Left ventricle myocardium inferior (tissue), 1 donor: Measurements from ENCODE around the gene WDR49. TPM values are rescaled to one million over a fixed set of nuclear protein-coding genes. Genes with fewer than 3 reads are reported as not detected.

Experiments used
- DNase-seq: peaks from one replicate; pipeline ENCODE4 v3.0.0-alpha.2; 2020
- H3K27ac ChIP-seq: fragments of 200-600 bp; replicated peaks from 2 replicates; pipeline ENCODE4 v1.8.0; 2021
- H3K27me3 ChIP-seq: fragments of 200-600 bp; 2 replicates; pipeline ENCODE4 v1.8.0; 2021; ENCODE audit warnings: low read depth
- H3K36me3 ChIP-seq: fragments of 200-600 bp; 2 replicates; pipeline ENCODE4 v1.8.0; 2021
- H3K4me1 ChIP-seq: fragments of 200-600 bp; 2 replicates; pipeline ENCODE4 v1.8.0; 2021
- H3K4me3 ChIP-seq: fragments of 200-600 bp; 2 replicates; pipeline ENCODE4 v1.8.0; 2021; ENCODE audit warnings: mild to moderate bottlenecking, moderate library complexity
- H3K9me3 ChIP-seq: fragments of 200-600 bp; replicated peaks from 2 replicates; pipeline ENCODE4 v1.8.0; 2021
- intact Hi-C: fragments of 100-400 bp; cut with micrococcal nuclease; formaldehyde crosslinking; loops from one replicate; pipeline ENCODE4 v1.11.0; 2022
- total RNA-seq: library from RNA; stranded (reverse); fragmentation: NEBNext Ultra II Directional; extraction: Animal tissue kit (Norgen Biotek cat#: 25700); gene quantifications from one replicate; pipeline ENCODE4 v1.2.1, GENCODE V29; 2021
- TF ChIP-seq, protein P1 (sequence below): fragments of 200-600 bp; IDR thresholded peaks from 2 replicates; pipeline ENCODE4 v1.8.0; 2021; ENCODE audit warnings: antibody characterized with exemption, mild to moderate bottlenecking, borderline replicate concordance
- donor health status: DM: no; HTN: yes; CAD: no; lungs with severe emphysema.

The WDR49 gene
- total RNA-seq, 1 donor from 2014 or later, result 3.7 TPM

DNA sequence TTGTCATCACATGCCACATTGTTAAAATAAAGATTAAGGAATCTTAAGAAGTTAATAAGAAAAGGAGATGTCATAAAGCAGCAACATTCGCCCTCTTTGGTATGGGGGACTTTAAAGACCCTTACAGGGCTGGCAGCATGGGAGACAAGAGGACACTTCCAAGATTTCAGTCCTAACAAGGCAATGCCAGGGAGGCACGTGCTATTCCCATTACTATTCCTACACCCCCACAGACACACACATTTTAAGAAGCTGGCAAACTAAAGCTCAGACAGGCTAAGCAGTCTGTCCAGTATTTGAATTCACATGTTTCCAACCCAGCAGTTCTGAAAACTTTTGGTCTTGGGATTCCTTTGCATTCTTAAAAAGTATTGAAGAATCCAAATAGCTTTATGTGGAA is 80.8 kb downstream of the WDR49 start:
- Histone ChIP-seq H3K9me3 (no peaks in the 10 kb centered on the region), H3K27me3 (no peaks in the 10 kb centered on the region), H3K36me3 (no peaks in the 10 kb centered on the region), H3K4me1 (no peaks in the 10 kb centered on the region), H3K4me3 (no peak overlapping the region), H3K27ac (no peak overlapping the region)
- intact Hi-C loops, result no loop called here
- no peak for DNase-seq
- TF ChIP-seq, protein P1, sequence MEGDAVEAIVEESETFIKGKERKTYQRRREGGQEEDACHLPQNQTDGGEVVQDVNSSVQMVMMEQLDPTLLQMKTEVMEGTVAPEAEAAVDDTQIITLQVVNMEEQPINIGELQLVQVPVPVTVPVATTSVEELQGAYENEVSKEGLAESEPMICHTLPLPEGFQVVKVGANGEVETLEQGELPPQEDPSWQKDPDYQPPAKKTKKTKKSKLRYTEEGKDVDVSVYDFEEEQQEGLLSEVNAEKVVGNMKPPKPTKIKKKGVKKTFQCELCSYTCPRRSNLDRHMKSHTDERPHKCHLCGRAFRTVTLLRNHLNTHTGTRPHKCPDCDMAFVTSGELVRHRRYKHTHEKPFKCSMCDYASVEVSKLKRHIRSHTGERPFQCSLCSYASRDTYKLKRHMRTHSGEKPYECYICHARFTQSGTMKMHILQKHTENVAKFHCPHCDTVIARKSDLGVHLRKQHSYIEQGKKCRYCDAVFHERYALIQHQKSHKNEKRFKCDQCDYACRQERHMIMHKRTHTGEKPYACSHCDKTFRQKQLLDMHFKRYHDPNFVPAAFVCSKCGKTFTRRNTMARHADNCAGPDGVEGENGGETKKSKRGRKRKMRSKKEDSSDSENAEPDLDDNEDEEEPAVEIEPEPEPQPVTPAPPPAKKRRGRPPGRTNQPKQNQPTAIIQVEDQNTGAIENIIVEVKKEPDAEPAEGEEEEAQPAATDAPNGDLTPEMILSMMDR, result no peak

DNA sequence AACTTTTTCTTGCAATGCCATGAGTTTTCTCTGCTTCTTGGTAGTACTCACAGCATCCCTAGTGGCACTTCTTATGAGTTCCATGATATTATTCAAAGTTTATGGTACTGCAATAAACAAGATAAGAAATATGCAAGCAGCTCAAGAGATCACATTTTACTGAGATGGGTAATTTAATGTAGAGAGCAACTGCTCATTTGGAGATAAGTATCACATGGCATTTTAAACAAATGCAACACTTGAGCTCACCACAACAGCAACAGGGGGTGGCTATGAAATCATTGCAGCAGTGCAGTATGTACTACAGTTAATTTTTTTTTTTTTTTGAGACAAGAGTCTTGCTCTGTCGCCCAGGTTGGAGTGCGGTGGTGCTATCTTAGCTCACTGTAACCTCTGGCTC is 85.1 kb downstream of the WDR49 start:
- H3K4me1 ChIP-seq, result no peaks in the 10 kb centered on the region
- no peak overlapping the region for H3K4me3 ChIP-seq
- H3K36me3 ChIP-seq, result no peaks in the 10 kb centered on the region
- DNase-seq, result no peak
- intact Hi-C loops, result no loop called here
- H3K27ac ChIP-seq, result no peak overlapping the region
- TF ChIP-seq, protein P1, result no peak
- H3K9me3 ChIP-seq, result no peaks in the 10 kb centered on the region
- H3K27me3 ChIP-seq, result no peaks in the 10 kb centered on the region

DNA sequence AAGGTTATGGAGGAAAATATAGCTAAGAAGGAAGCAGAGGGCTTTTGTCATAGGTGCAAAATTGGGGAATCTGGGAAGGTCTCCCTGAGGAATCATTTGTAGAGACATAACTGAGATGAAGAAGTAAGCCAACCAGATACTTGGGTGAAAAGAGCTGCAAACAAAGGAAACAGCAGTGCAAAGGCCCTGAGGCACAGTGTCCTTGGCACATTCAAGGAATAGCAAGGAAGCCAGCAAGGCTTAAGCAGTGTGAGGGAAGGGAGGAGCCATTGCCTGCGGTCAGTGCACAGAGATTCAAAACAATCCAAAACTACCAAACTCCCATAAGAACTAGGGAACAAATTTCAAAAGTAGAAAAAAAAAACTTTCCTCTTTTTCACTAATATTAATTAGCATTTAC is 88.3 kb downstream of the WDR49 start:
- no peaks in the 10 kb centered on the region for H3K4me1 ChIP-seq
- no peak overlapping the region for H3K27ac ChIP-seq
- no peaks in the 10 kb centered on the region for H3K27me3 ChIP-seq
- intact Hi-C loops, result no loop called here
- H3K9me3 ChIP-seq, result no peaks in the 10 kb centered on the region
- H3K36me3 ChIP-seq, result no peaks in the 10 kb centered on the region
- no peak for DNase-seq
- TF ChIP-seq, protein P1, result no peak
- no peak overlapping the region for H3K4me3 ChIP-seq

DNA sequence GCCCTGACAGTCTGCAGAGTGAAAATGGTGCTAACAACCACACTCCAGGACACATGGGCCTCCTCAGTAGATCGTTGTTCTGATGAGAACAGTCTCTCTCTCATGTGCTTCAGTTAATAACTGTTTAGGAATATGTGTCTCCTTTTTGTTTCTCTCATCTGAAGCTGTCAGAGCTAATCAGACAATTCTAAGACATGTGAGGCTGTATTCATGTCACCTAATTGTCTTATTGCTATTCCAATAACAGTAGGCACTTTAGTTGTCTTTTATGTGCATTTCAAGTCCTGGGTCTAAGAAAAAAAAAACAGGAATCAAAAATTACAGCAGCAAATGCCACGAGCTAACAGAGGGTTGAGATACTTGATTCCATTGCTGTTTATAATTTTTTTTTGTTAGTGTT is 89.1 kb downstream of the WDR49 start:
- Histone ChIP-seq H3K9me3 (no peaks in the 10 kb centered on the region), H3K4me1 (no peaks in the 10 kb centered on the region), H3K36me3 (no peaks in the 10 kb centered on the region), H3K27me3 (no peaks in the 10 kb centered on the region), H3K4me3 (no peak overlapping the region), H3K27ac (no peak overlapping the region)
- TF ChIP-seq, protein P1, result no peak
- no peak for DNase-seq
- intact Hi-C loops, result no loop called here

DNA sequence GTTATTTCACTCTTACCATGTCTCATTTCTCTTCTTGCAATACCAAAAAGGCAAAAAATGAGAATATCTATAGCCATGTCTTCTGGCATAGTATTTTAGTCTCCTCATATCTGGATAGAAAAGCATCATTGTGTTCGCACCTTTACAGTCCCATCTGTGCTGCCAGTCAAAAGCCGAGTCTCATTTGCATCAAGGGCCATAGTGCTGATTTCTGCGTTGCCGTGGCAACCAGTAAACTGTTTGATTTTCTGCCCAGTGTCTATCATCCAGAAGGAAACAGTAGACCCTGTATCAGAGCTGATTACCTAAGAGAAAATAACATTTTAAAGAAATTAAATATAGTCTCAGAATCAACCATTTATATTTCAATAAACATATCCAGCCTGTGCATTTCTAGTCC is 93.8 kb downstream of the WDR49 start:
- DNase-seq, result no peak
- H3K9me3 ChIP-seq, result no peaks in the 10 kb centered on the region
- no peaks in the 10 kb centered on the region for H3K27me3 ChIP-seq
- intact Hi-C loops, result no loop called here
- no peak overlapping the region for H3K27ac ChIP-seq
- no peaks in the 10 kb centered on the region for H3K4me1 ChIP-seq
- TF ChIP-seq, protein P1, result no peak
- H3K36me3 ChIP-seq, result no peaks in the 10 kb centered on the region
- no peak overlapping the region for H3K4me3 ChIP-seq

DNA sequence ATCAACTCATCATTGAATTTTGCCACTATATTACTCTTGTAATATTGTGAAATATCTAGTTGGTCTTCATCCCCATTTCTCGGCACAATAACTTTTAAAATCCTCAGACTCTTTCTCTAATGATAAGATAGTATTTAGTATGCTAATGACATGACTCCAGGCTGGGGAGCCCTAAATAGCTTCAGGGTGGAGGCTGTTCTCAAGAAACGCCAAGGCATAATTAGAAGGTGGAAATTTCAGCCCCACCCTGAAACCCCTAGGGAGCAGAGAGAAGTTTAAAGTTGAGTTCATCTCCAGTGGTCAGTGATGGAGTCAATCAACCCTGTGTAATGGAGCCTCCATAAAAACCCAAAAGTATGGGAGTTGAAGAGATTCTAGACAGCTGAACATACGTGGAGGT is 98.8 kb downstream of the WDR49 start:
- Histone ChIP-seq H3K36me3 (no peaks in the 10 kb centered on the region), H3K4me1 (no peaks in the 10 kb centered on the region), H3K27ac (no peak overlapping the region), H3K9me3 (no peaks in the 10 kb centered on the region), H3K27me3 (no peaks in the 10 kb centered on the region), H3K4me3 (no peak overlapping the region)
- no peak for DNase-seq
- TF ChIP-seq, protein P1, result no peak
- intact Hi-C loops, result no loop called here
